UCSD-AML1 (cell line): ENCODE data around the gene HIVEP3.

Experiments
- DNase-seq: peaks from one replicate; lab custom pipeline; 2025; ENCODE audit not compliant: unreplicated experiment; lab: John Stamatoyannopoulos, UW

Gene HIVEP3

GRCh38 chr1:41524676-41525675, 393.7 kb downstream of the HIVEP3 start:
- no peak for DNase-seq

GRCh38 chr1:41523949-41524675, 394.6 kb downstream of the HIVEP3 start:
- DNase-seq, result no peak

- DNase-seq, result no peak
Observed at GRCh38 chr1:41523071-41523470, 395.7 kb downstream of the HIVEP3 start.

GRCh38 chr1:41521766-41522165, 397.0 kb downstream of the HIVEP3 start:
- DNase-seq, result no peak

- DNase-seq, result no peak
Observed at GRCh38 chr1:41520951-41521752, 397.6 kb downstream of the HIVEP3 start.

- DNase-seq, result no peak
Observed at GRCh38 chr1:41519667-41520066, 399.1 kb downstream of the HIVEP3 start.

- no peak for DNase-seq
Observed at GRCh38 chr1:41518471-41518870, 400.3 kb downstream of the HIVEP3 start.

GRCh38 chr1:41517062-41517438, 401.7 kb downstream of the HIVEP3 start:
- no peak for DNase-seq

GRCh38 chr1:41516168-41517061, 402.3 kb downstream of the HIVEP3 start:
- DNase-seq, result peak; percentile 67

GRCh38 chr1:41515778-41516167, 402.9 kb downstream of the HIVEP3 start:
- no peak for DNase-seq

- no peak for DNase-seq
Observed at GRCh38 chr1:41515131-41515678, 403.5 kb downstream of the HIVEP3 start.

- DNase-seq, result no peak
Observed at GRCh38 chr1:41514381-41514780, 404.3 kb downstream of the HIVEP3 start.

- no peak for DNase-seq
Observed at GRCh38 chr1:41513383-41513735, 405.4 kb downstream of the HIVEP3 start.

- DNase-seq, result no peak
Observed at GRCh38 chr1:41512701-41513382, 405.9 kb downstream of the HIVEP3 start.

GRCh38 chr1:41511239-41511540, 407.5 kb downstream of the HIVEP3 start:
- no peak for DNase-seq

- DNase-seq, result no peak
Observed at GRCh38 chr1:41510531-41511238, 408.0 kb downstream of the HIVEP3 start.

- DNase-seq, result no peak
Observed at GRCh38 chr1:41509270-41509671, 409.5 kb downstream of the HIVEP3 start.

GRCh38 chr1:41508290-41508689, 410.4 kb downstream of the HIVEP3 start:
- no peak for DNase-seq

- DNase-seq, result no peak
Observed at GRCh38 chr1:41507836-41508235, 410.9 kb downstream of the HIVEP3 start.
